HepG2 (cell line): ENCODE results near the gene NT5C2.

Experiments used
- ATF3 ChIP-seq: sonication (generic); formaldehyde crosslinking; IDR thresholded peaks from 2 replicates; pipeline ENCODE4 v1.4.0; 2020; ENCODE audit warnings: missing genetic modification reagents
- KIAA2018 ChIP-seq: sonication (generic); formaldehyde crosslinking; IDR thresholded peaks from 2 replicates; pipeline ENCODE4 v1.5.0; 2020; ENCODE audit warnings: mild to moderate bottlenecking, missing genetic modification reagents, borderline replicate concordance
- NCOA2 ChIP-seq: sonication (generic); formaldehyde crosslinking; IDR thresholded peaks from 2 replicates; pipeline ENCODE4 v1.8.0; 2022; ENCODE audit warnings: inconsistent platforms
- TAF1 ChIP-seq: sonication (generic); formaldehyde crosslinking; IDR thresholded peaks from 2 replicates; pipeline ENCODE4 v1.4.0; 2020; ENCODE audit warnings: missing genetic modification reagents

- TF ChIP-seq NCOA2 (no peak), ATF3 (CRISPR knock-in tag) (no peak), KIAA2018 (CRISPR knock-in tag) (no peak), TAF1 (no peak)
Measured at GRCh38 chr10:103082683-103083082, 110.4 kb downstream of the NT5C2 start.
